ENCODE data around the gene CFAP141. TPM values are rescaled to one million over a fixed set of nuclear protein-coding genes. Genes with fewer than 3 reads are reported as not detected.
"Not testable (repeated sequence)": the region's sequence is repeated elsewhere in the genome, so short reads cannot be mapped to it uniquely, and the experiment has no call there.

CFAP141 gene
- total RNA-seq, 1 experiment from 2014 or later, result not detected

- POLR2A ChIA-PET, result interaction anchor here (0.7 to 1.8 kb wide), 5 partner anchors 14 to 263 kb away, joined by 3 to 12 read pairs (median 3); partner anchors contain the start of gene UBAP2L
- DNase-seq (ENCODE audit: unreplicated experiment), result no peak
- no peak for TF ChIP-seq CTCF (IDR thresholded peaks at IDR 0.05; ENCODE audit: unreplicated experiment)
- H3K9me3 Mint-ChIP-seq (ENCODE audit: unreplicated experiment), result no peaks in the 10 kb centered on the region
- H3K27me3 Mint-ChIP-seq (ENCODE audit: insufficient read depth, unreplicated experiment), result no peaks in the 10 kb centered on the region
- no peak overlapping the region for H3K4me3 Mint-ChIP-seq (ENCODE audit: unreplicated experiment)
- H3K27ac Mint-ChIP-seq (ENCODE audit: low read depth, unreplicated experiment), result no peak overlapping the region
- intact Hi-C loops (cut with micrococcal nuclease), result no loop called here
- CTCF ChIA-PET, result interaction anchor here (1.4 kb wide), 1 partner anchor 15 kb away, joined by 5 read pairs; no protein-coding TSS in a partner anchor
- H3K4me1 Mint-ChIP-seq (ENCODE audit: insufficient read depth, unreplicated experiment), result peaks cover 18% of the 10 kb centered on the region
- no TSS peak for BruUV-seq (replicated peaks)
- H3K36me3 Mint-ChIP-seq (ENCODE audit: insufficient read depth, unreplicated experiment), result peaks cover 100% of the 10 kb centered on the region
Observed at GRCh38 chr1:154239491-154239890, 33.4 kb upstream of the CFAP141 start.

GRCh38 chr1:154237880-154238506 lies 31.9 kb upstream of the CFAP141 start:
- intact Hi-C loops (cut with micrococcal nuclease), result no loop called here
- H3K36me3 Mint-ChIP-seq (ENCODE audit: insufficient read depth, unreplicated experiment), result peaks cover 100% of the 10 kb centered on the region
- CTCF ChIA-PET, result interaction anchor here (0.6 to 2.0 kb wide), 5 partner anchors 10 to 97 kb away, joined by 3 to 5 read pairs (median 4); no protein-coding TSS in a partner anchor
- no peak overlapping the region for H3K4me3 Mint-ChIP-seq (ENCODE audit: unreplicated experiment)
- no peaks in the 10 kb centered on the region for H3K27me3 Mint-ChIP-seq (ENCODE audit: insufficient read depth, unreplicated experiment)
- no peak for DNase-seq (ENCODE audit: unreplicated experiment)
- H3K4me1 Mint-ChIP-seq (ENCODE audit: insufficient read depth, unreplicated experiment), result peaks cover 18% of the 10 kb centered on the region
- no TSS peak for BruUV-seq (replicated peaks)
- no peak for TF ChIP-seq CTCF (IDR thresholded peaks at IDR 0.05; ENCODE audit: unreplicated experiment)
- H3K9me3 Mint-ChIP-seq (ENCODE audit: unreplicated experiment), result no peaks in the 10 kb centered on the region
- POLR2A ChIA-PET, result interaction anchor here (1.0 to 1.5 kb wide), 4 partner anchors 14 to 26 kb away, joined by 3 to 4 read pairs (median 4); no protein-coding TSS in a partner anchor
- no peak overlapping the region for H3K27ac Mint-ChIP-seq (ENCODE audit: low read depth, unreplicated experiment)

- H3K4me1 Mint-ChIP-seq (ENCODE audit: insufficient read depth, unreplicated experiment), result peaks cover 18% of the 10 kb centered on the region
- H3K27me3 Mint-ChIP-seq (ENCODE audit: insufficient read depth, unreplicated experiment), result no peaks in the 10 kb centered on the region
- TF ChIP-seq CTCF (IDR thresholded peaks at IDR 0.05; ENCODE audit: unreplicated experiment), result no peak
- H3K27ac Mint-ChIP-seq (ENCODE audit: low read depth, unreplicated experiment), result no peak overlapping the region
- DNase-seq (ENCODE audit: unreplicated experiment), result no peak
- H3K9me3 Mint-ChIP-seq (ENCODE audit: unreplicated experiment), result no peaks in the 10 kb centered on the region
- intact Hi-C loops (cut with micrococcal nuclease), result no loop called here
- CTCF ChIA-PET, result interaction anchor here (0.8 to 2.0 kb wide), 3 partner anchors 9 to 97 kb away, joined by 3 to 4 read pairs (median 4); no protein-coding TSS in a partner anchor
- H3K4me3 Mint-ChIP-seq (ENCODE audit: unreplicated experiment), result no peak overlapping the region
- POLR2A ChIA-PET, result interaction anchor here (1.0 kb wide), 2 partner anchors 14 to 27 kb away, joined by 3 to 4 read pairs; no protein-coding TSS in a partner anchor
- BruUV-seq (replicated peaks), result no TSS peak
- peaks cover 100% of the 10 kb centered on the region for H3K36me3 Mint-ChIP-seq (ENCODE audit: insufficient read depth, unreplicated experiment)
Observed at GRCh38 chr1:154237435-154237834, 31.3 kb upstream of the CFAP141 start.

GRCh38 chr1:154236855-154237254 lies 30.7 kb upstream of the CFAP141 start:
- no peaks in the 10 kb centered on the region for H3K9me3 Mint-ChIP-seq (ENCODE audit: unreplicated experiment)
- H3K4me3 Mint-ChIP-seq (ENCODE audit: unreplicated experiment), result no peak overlapping the region
- CTCF ChIA-PET, result interaction anchor here (2.0 kb wide), 1 partner anchor 98 kb away, joined by 4 read pairs; no protein-coding TSS in a partner anchor
- POLR2A ChIA-PET, result interaction anchor here (0.8 kb wide), 1 partner anchor 246 kb away, joined by 3 read pairs; the partner anchor contains the start of gene RPS27
- no peak for TF ChIP-seq CTCF (IDR thresholded peaks at IDR 0.05; ENCODE audit: unreplicated experiment)
- H3K27me3 Mint-ChIP-seq (ENCODE audit: insufficient read depth, unreplicated experiment), result no peaks in the 10 kb centered on the region
- no peak for DNase-seq (ENCODE audit: unreplicated experiment)
- BruUV-seq (replicated peaks), result no TSS peak
- no peak overlapping the region for H3K27ac Mint-ChIP-seq (ENCODE audit: low read depth, unreplicated experiment)
- H3K4me1 Mint-ChIP-seq (ENCODE audit: insufficient read depth, unreplicated experiment), result peaks cover 18% of the 10 kb centered on the region
- peaks cover 100% of the 10 kb centered on the region for H3K36me3 Mint-ChIP-seq (ENCODE audit: insufficient read depth, unreplicated experiment)
- intact Hi-C loops (cut with micrococcal nuclease), result no loop called here

- DNase-seq (ENCODE audit: unreplicated experiment); intact Hi-C loops (cut with micrococcal nuclease); H3K4me3 Mint-ChIP-seq (ENCODE audit: unreplicated experiment); BruUV-seq (replicated peaks); H3K4me1 Mint-ChIP-seq (ENCODE audit: insufficient read depth, unreplicated experiment); H3K9me3 Mint-ChIP-seq (ENCODE audit: unreplicated experiment); H3K27me3 Mint-ChIP-seq (ENCODE audit: insufficient read depth, unreplicated experiment); H3K27ac Mint-ChIP-seq (ENCODE audit: low read depth, unreplicated experiment): not testable (repeated sequence)
- ChIA-PET CTCF (interaction anchor here (0.6 to 0.7 kb wide), 2 partner anchors 11 to 19 kb away, joined by 3 to 4 read pairs; no protein-coding TSS in a partner anchor), POLR2A (interaction anchor here (0.7 to 3.5 kb wide), 2 partner anchors 13 to 40 kb away, joined by 3 to 34 read pairs; partner anchors contain the start of gene UBAP2L)
- peaks cover 100% of the 10 kb centered on the region for H3K36me3 Mint-ChIP-seq (ENCODE audit: insufficient read depth, unreplicated experiment)
Observed at GRCh38 chr1:154233127-154233526, 27.0 kb upstream of the CFAP141 start.

- intact Hi-C loops (cut with micrococcal nuclease); H3K27me3 Mint-ChIP-seq (ENCODE audit: insufficient read depth, unreplicated experiment); H3K27ac Mint-ChIP-seq (ENCODE audit: low read depth, unreplicated experiment); H3K4me1 Mint-ChIP-seq (ENCODE audit: insufficient read depth, unreplicated experiment); BruUV-seq (replicated peaks); DNase-seq (ENCODE audit: unreplicated experiment); H3K4me3 Mint-ChIP-seq (ENCODE audit: unreplicated experiment); H3K9me3 Mint-ChIP-seq (ENCODE audit: unreplicated experiment): not testable (repeated sequence)
- H3K36me3 Mint-ChIP-seq (ENCODE audit: insufficient read depth, unreplicated experiment), result peaks cover 100% of the 10 kb centered on the region
- ChIA-PET POLR2A (interaction anchor here (0.6 to 3.5 kb wide), 4 partner anchors 11 to 25 kb away, joined by 3 to 34 read pairs (median 4); partner anchors contain the start of gene UBAP2L), CTCF (interaction anchor here (0.5 to 1.5 kb wide), 5 partner anchors 8 to 1697 kb away, joined by 3 to 4 read pairs (median 4); no protein-coding TSS in a partner anchor)
Observed at GRCh38 chr1:154231112-154231511, 25.0 kb upstream of the CFAP141 start.
